A549 (cell line): ENCODE data around the gene RPS6KA2. TPM values are rescaled to one million over a fixed set of nuclear protein-coding genes. Genes with fewer than 3 reads are reported as not detected.

ENCODE experiments used
- ATAC-seq, 2 experiments: fragments of 200-7000 bp in 1 of 2; fragments of >200 bp in 1 of 2; cut with Nextera tagmentation in 1 of 2; cut with Tn5 transposase in 1 of 2; 3 replicates each; pipeline versions ENCODE4 v1.8.0 to v1.9.1; 2018 to 2020; ENCODE audit warnings: mild to moderate bottlenecking in 1 of 2, moderate library complexity in 1 of 2
- CTCF ChIA-PET: fragments of 300-600 bp; sonication (Branson Sonifier 250); formaldehyde crosslinking; extraction: SDS; loops from one replicate; lab custom pipeline; 2021; ENCODE audit warnings: antibody characterized with exemption, inconsistent platforms; lab: Yijun Ruan, JAX
- POLR2A ChIA-PET: fragments of 350-600 bp; formaldehyde crosslinking; extraction: SDS; loops from one replicate; lab custom pipeline; 2021; ENCODE audit warnings: antibody characterized with exemption, inconsistent platforms; lab: Yijun Ruan, JAX
- DNase-seq, 2 experiments: peaks; one replicate each; pipeline versions ENCODE4 v3.0.0 to v3.0.0-alpha.2; 2011 to 2016; ENCODE audit warnings: low read depth in 1 of 2, low spot score in 1 of 2
- FAIRE-seq: peaks from 2 replicates; lab custom pipeline; 2011; peaks lifted over from hg19 to GRCh38; lab: Jason Lieb, UNC
- H3K27ac ChIP-seq, 2 experiments: fragments of >200 bp; sonication (Bioruptor Twin); formaldehyde crosslinking; 3 replicates each; pipeline ENCODE4 v1.5.1; 2016 to 2017
- H3K4me1 ChIP-seq: fragments of >200 bp; sonication (Bioruptor Twin); formaldehyde crosslinking; 3 replicates; pipeline ENCODE4 v1.6.1; 2016
- H3K4me2 ChIP-seq: fragments of >200 bp; sonication (Bioruptor Twin); formaldehyde crosslinking; 3 replicates; pipeline ENCODE4 v1.6.1; 2016
- H3K4me3 ChIP-seq: fragments of >200 bp; sonication (Bioruptor Twin); formaldehyde crosslinking; 3 replicates; pipeline ENCODE4 v1.5.1; 2016
- H3K9me3 ChIP-seq: fragments of >200 bp; sonication (Bioruptor Twin); formaldehyde crosslinking; 3 replicates; pipeline ENCODE4 v1.6.1; 2016
- BCL3 ChIP-seq: fragments of >200 bp; sonication (Bioruptor Twin); formaldehyde crosslinking; IDR thresholded peaks from 3 replicates; pipeline ENCODE4 v1.6.1; 2016
- CBX8 ChIP-seq: fragments of 200-600 bp; sonication (generic); IDR thresholded peaks from 2 replicates; pipeline ENCODE4 v1.6.1; 2016
- CEBPB ChIP-seq, 2 experiments: fragments of >200 bp in 1 of 2; sonication (Bioruptor Twin) in 1 of 2; formaldehyde crosslinking in 1 of 2; IDR thresholded peaks; 2 replicates each; pipeline ENCODE4 v1.6.1; 2012 to 2016
- CTCF ChIP-seq: fragments of >200 bp; sonication (Bioruptor Twin); formaldehyde crosslinking; IDR thresholded peaks from 3 replicates; pipeline ENCODE4 v1.5.1; 2016
- EHMT2 ChIP-seq: fragments of 200-600 bp; sonication (generic); IDR thresholded peaks from 2 replicates; pipeline ENCODE4 v1.6.1; 2016; ENCODE audit warnings: antibody characterized with exemption, low read depth, mild to moderate bottlenecking, moderate library complexity
- ESRRA ChIP-seq: fragments of 150-350 bp; IDR thresholded peaks from 2 replicates; pipeline ENCODE4 v1.6.1; 2014; ENCODE audit warnings: mild to moderate bottlenecking, low read length, borderline replicate concordance
- FOSB ChIP-seq: fragments of 250-450 bp; sonication (Bioruptor Pico); IDR thresholded peaks from 2 replicates; pipeline ENCODE4 v1.5.0; 2020; ENCODE audit warnings: mild to moderate bottlenecking, moderate library complexity
- FOXS1 ChIP-seq: fragments of 250-450 bp; sonication (Bioruptor Pico); IDR thresholded peaks from 2 replicates; pipeline ENCODE4 v1.5.0; 2020; ENCODE audit warnings: mild to moderate bottlenecking, moderate library complexity
- GATA3 ChIP-seq: IDR thresholded peaks from 2 replicates; pipeline ENCODE4 v1.6.1; 2012; ENCODE audit warnings: borderline replicate concordance
- HDAC2 ChIP-seq: fragments of 200-600 bp; sonication (generic); IDR thresholded peaks from 2 replicates; pipeline ENCODE4 v1.6.1; 2016
- HEYL ChIP-seq: fragments of 250-450 bp; sonication (Bioruptor Pico); IDR thresholded peaks from 2 replicates; pipeline ENCODE4 v1.8.0; 2021; ENCODE audit warnings: mild to moderate bottlenecking, moderate library complexity
- HOXA7 ChIP-seq: fragments of 250-450 bp; sonication (Bioruptor Pico); IDR thresholded peaks from 2 replicates; pipeline ENCODE4 v1.5.0; 2020; ENCODE audit warnings: mild to moderate bottlenecking, moderate library complexity
- HOXB13 ChIP-seq: fragments of 250-450 bp; sonication (Bioruptor Pico); IDR thresholded peaks from 2 replicates; pipeline ENCODE4 v1.5.0; 2020; ENCODE audit warnings: low read depth, mild to moderate bottlenecking, moderate library complexity
- HOXB5 ChIP-seq: fragments of 250-450 bp; sonication (Bioruptor Pico); IDR thresholded peaks from 2 replicates; pipeline ENCODE4 v1.5.0; 2020; ENCODE audit warnings: mild to moderate bottlenecking, moderate library complexity
- JUNB ChIP-seq: fragments of >200 bp; sonication (Bioruptor Twin); formaldehyde crosslinking; IDR thresholded peaks from 2 replicates; pipeline ENCODE4 v1.6.1; 2016
- KDM5A ChIP-seq: fragments of 200-600 bp; sonication (generic); IDR thresholded peaks from 2 replicates; pipeline ENCODE4 v1.6.1; 2016; ENCODE audit warnings: antibody characterized with exemption, mild to moderate bottlenecking
- MAFK ChIP-seq: fragments of 450-650 bp; IDR thresholded peaks from 2 replicates; pipeline ENCODE4 v1.6.1; 2014; ENCODE audit not compliant: partially characterized antibody
- MAZ ChIP-seq: fragments of 150-350 bp; IDR thresholded peaks from 2 replicates; pipeline ENCODE4 v1.6.1; 2014; ENCODE audit warnings: antibody characterized with exemption, low read depth, low read length, borderline replicate concordance
- NR3C1 ChIP-seq: fragments of >200 bp; sonication (Bioruptor Twin); formaldehyde crosslinking; IDR thresholded peaks from 3 replicates; pipeline ENCODE4 v1.6.1; 2017
- PHF8 ChIP-seq: fragments of 200-600 bp; sonication (generic); IDR thresholded peaks from 2 replicates; pipeline ENCODE4 v1.6.1; 2016; ENCODE audit warnings: low read depth, mild to moderate bottlenecking, antibody characterized with exemption, moderate library complexity, borderline replicate concordance
- RAD21 ChIP-seq, 2 experiments: fragments of >200 bp in 1 of 2; sonication (Bioruptor Twin) in 1 of 2; formaldehyde crosslinking in 1 of 2; IDR thresholded peaks in 1 of 2; conservative IDR thresholded peaks in 1 of 2; 2 replicates in 1 of 2; 3 replicates in 1 of 2; pipeline ENCODE4 v1.6.1; 2012 to 2018; ENCODE audit warnings: inconsistent platforms in 1 of 2
- RFX5 ChIP-seq: fragments of 450-650 bp; IDR thresholded peaks from 2 replicates; pipeline ENCODE4 v1.7.1; 2014; ENCODE audit warnings: antibody characterized with exemption, mild to moderate bottlenecking, moderate library complexity
- RNF2 ChIP-seq: fragments of 200-600 bp; sonication (generic); IDR thresholded peaks from 2 replicates; pipeline ENCODE4 v1.6.1; 2016; ENCODE audit warnings: low read depth, mild to moderate bottlenecking, antibody characterized with exemption, moderate library complexity, borderline replicate concordance
- SREBF2 ChIP-seq: fragments of 450-650 bp; IDR thresholded peaks from 2 replicates; pipeline ENCODE4 v1.6.1; 2014; ENCODE audit warnings: mild to moderate bottlenecking, moderate library complexity
- USF2 ChIP-seq: fragments of 450-650 bp; IDR thresholded peaks from 2 replicates; pipeline ENCODE4 v1.6.1; 2014; ENCODE audit warnings: antibody characterized with exemption
- ZC3H11A ChIP-seq: fragments of 450-650 bp; IDR thresholded peaks from 2 replicates; pipeline ENCODE4 v1.6.1; 2014; ENCODE audit warnings: antibody characterized with exemption, mild to moderate bottlenecking
- ZFP36 ChIP-seq: fragments of 450-650 bp; IDR thresholded peaks from 2 replicates; pipeline ENCODE4 v1.6.1; 2014; ENCODE audit warnings: borderline replicate concordance; ENCODE audit not compliant: partially characterized antibody
- ZSCAN20 ChIP-seq: fragments of 250-450 bp; sonication (Bioruptor Pico); IDR thresholded peaks from 2 replicates; pipeline ENCODE4 v1.8.0; 2022; ENCODE audit warnings: mild to moderate bottlenecking, moderate library complexity
- WGBS: methylation state at CpG from one replicate; pipeline ENCODE4 v1.1.6; 2017; ENCODE audit errors: missing lambda C conversion rate; 5-methylcytosine and 5-hydroxymethylcytosine counted together
- polyA plus RNA-seq, 4 experiments: library from polyadenylated mRNA; depleted of rRNA in 3 of 4; stranded (reverse); fragments of >200 nt; fragmentation: RNase III in 1 of 4; extraction: RNeasy Plus Mini Kit Qiagen cat#74134 plus additional on column Dnase treatment in 1 of 4; gene quantifications; 2 replicates in 3 of 4; 3 replicates in 1 of 4; pipeline ENCODE4 v1.2.3, GENCODE V29; 2011 to 2017

RPS6KA2 gene
- polyA plus RNA-seq, 2 of the 4 experiments (the other 2 are of a cell fraction), result 0.19 TPM; not detected in 1

- no peaks in the 10 kb centered on the region for H3K4me1 ChIP-seq
- H3K4me3 ChIP-seq, result no peak overlapping the region
- WGBS, result 56% methylated on average over 16 of the region's 18 CpGs
- no peaks in the 10 kb centered on the region for H3K9me3 ChIP-seq
- ATAC-seq (no peak), DNase-seq (no peak)
- CTCF ChIA-PET, result no interaction called here
- H3K27ac ChIP-seq, result no peak overlapping the region
- POLR2A ChIA-PET, result interaction anchor here (0.7 kb wide), 1 partner anchor 175 kb away, joined by 3 read pairs; no protein-coding TSS in a partner anchor
- no peak overlapping the region for H3K4me2 ChIP-seq
- no peak for TF ChIP-seq HOXA7 (CRISPR knock-in tag)
- TF ChIP-seq ZFP36, result no peak
- no peak for TF ChIP-seq JUNB
- TF ChIP-seq HDAC2, result no peak
- TF ChIP-seq MAFK, result no peak
- TF ChIP-seq USF2, result no peak
- no peak for TF ChIP-seq RAD21 (conservative IDR thresholded peaks at IDR 0.05 in 1 of 2, IDR thresholded peaks at IDR 0.05 in 1 of 2)
- TF ChIP-seq, all 56 proteins: peak for 0
- no peak for FAIRE-seq
Measured at GRCh38 chr6:166667796-166668610, 41.0 kb upstream of the RPS6KA2 start.

- CTCF ChIA-PET, result no interaction called here
- H3K4me3 ChIP-seq, result no peak overlapping the region
- no peak for TF ChIP-seq ESRRA
- no peak for TF ChIP-seq FOSB (CRISPR knock-in tag)
- TF ChIP-seq CEBPB (IDR thresholded peaks at IDR 0.05), result no peak
- no peak for TF ChIP-seq NR3C1
- no peak for TF ChIP-seq ZSCAN20 (CRISPR knock-in tag)
- TF ChIP-seq KDM5A, result no peak
- TF ChIP-seq, all 56 proteins: peak for 0
- Histone ChIP-seq H3K4me1 (no peaks in the 10 kb centered on the region), H3K9me3 (no peaks in the 10 kb centered on the region), H3K27ac (no peak overlapping the region), H3K4me2 (no peak overlapping the region)
- POLR2A ChIA-PET, result no interaction called here
- FAIRE-seq (no peak), DNase-seq (no peak), ATAC-seq (no peak)
- WGBS, result 35% methylated on average over 5 of the region's 5 CpGs
Measured at GRCh38 chr6:166664135-166664534, 37.1 kb upstream of the RPS6KA2 start.

- no peak overlapping the region for H3K4me3 ChIP-seq
- H3K27ac ChIP-seq, result no peak overlapping the region
- 51% methylated on average over 6 of the region's 6 CpGs for WGBS
- ATAC-seq (no peak), FAIRE-seq (no peak), DNase-seq (no peak)
- no peaks in the 10 kb centered on the region for H3K4me1 ChIP-seq
- ChIA-PET CTCF (no interaction called here), POLR2A (no interaction called here)
- H3K4me2 ChIP-seq, result no peak overlapping the region
- TF ChIP-seq FOXS1 (CRISPR knock-in tag) (no peak), EHMT2 (no peak), NR3C1 (no peak), FOSB (CRISPR knock-in tag) (no peak), MAZ (no peak), HOXB5 (CRISPR knock-in tag) (no peak), HEYL (CRISPR knock-in tag) (no peak), RFX5 (no peak)
- no peaks in the 10 kb centered on the region for H3K9me3 ChIP-seq
Measured at GRCh38 chr6:166663568-166663967, 36.5 kb upstream of the RPS6KA2 start.

- ChIA-PET POLR2A (no interaction called here), CTCF (no interaction called here)
- no peaks in the 10 kb centered on the region for H3K4me1 ChIP-seq
- no peak for ATAC-seq
- H3K27ac ChIP-seq, result no peak overlapping the region
- DNase-seq, result no peak
- H3K9me3 ChIP-seq, result no peaks in the 10 kb centered on the region
- no peak overlapping the region for H3K4me2 ChIP-seq
- no peak for FAIRE-seq
- H3K4me3 ChIP-seq, result no peak overlapping the region
- WGBS, result 70% methylated on average over 11 of the region's 11 CpGs
- TF ChIP-seq PHF8, result no peak
- TF ChIP-seq ZC3H11A, result no peak
- TF ChIP-seq CBX8, result no peak
- no peak for TF ChIP-seq GATA3
- TF ChIP-seq RNF2, result no peak
- no peak for TF ChIP-seq RFX5
- no peak for TF ChIP-seq BCL3
- TF ChIP-seq KDM5A, result no peak
- no peak for TF ChIP-seq CTCF
- TF ChIP-seq MAFK, result no peak
- no peak for TF ChIP-seq HOXB5 (CRISPR knock-in tag)
- TF ChIP-seq SREBF2, result no peak
- TF ChIP-seq FOSB (CRISPR knock-in tag), result no peak
- TF ChIP-seq HOXB13 (CRISPR knock-in tag), result no peak
Measured at GRCh38 chr6:166662690-166663089, 35.6 kb upstream of the RPS6KA2 start.
